Ramos (cell line): ENCODE measurements around the gene LDLRAD4.

Experiments
- in situ Hi-C: fragments of 300-500 bp; cut with MboI; formaldehyde crosslinking; loops from one replicate; pipeline ENCODE4 v1.14.3; 2022; ENCODE audit warnings: low sequenced_read_pairs; ENCODE audit not compliant: unreplicated experiment

Gene LDLRAD4

DNA sequence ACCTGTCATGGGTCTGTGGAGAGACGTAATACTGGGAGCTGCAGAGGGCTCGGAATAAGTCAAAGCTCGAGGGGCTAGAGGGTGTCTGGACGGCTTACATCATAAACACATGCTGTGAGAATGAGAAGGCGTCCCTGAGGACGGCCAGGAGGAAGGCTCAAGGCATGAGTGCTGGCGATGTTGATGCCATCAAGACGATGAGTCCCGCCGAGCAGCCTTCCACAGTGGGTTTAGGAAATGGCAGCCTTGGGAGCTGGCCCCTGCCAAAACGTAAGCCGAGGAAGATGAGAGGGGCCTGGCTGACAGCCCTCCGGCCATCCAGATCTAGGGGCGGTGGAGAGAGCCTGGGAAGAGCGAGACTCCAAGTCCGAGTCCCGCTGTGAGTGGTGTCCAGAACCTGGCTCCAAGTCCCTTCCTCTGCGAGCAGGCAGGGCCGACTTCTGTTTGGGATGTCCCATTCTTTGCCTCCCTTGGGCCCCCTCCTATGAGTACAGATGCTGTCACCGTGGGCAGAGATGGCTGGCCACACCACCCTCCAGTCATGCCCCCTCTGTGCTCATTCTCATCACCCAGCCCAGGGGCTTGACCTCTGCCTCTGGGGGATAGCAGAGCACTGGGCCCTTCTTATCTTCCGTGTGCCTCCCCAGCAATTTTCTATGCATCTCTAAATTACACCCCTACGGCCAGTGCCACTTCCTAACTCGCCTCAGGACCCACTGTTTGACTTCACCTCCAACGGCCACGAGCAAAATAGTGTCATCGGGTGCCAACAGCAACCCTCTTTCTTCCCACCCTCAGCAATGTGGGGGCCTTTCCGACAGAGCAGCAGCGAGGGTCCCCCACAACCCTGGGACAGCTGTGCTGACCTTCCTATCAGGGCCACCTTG is 332.1 kb downstream of the LDLRAD4 start:
- in situ Hi-C loops = loop anchor here (25.0 kb wide), 1 partner anchor 537 kb away; no protein-coding TSS in a partner anchor

DNA sequence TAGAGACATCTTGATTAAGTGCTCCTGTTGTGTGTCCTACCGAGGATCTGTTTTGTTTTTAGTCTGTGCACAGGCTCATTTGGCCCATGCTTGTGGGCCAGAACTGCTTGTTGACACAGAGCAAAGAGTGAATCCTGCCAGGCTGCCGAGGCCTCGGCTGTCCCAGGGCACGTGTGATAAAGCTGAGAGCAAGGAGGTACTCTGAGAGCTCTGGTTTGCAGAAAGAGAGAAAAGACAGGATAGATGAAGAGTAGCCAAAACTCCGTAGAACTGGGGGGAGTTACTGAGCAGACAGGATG is 332.7 kb downstream of the LDLRAD4 start:
- in situ Hi-C loops = loop anchor here (25.0 kb wide), 1 partner anchor 536 kb away; no protein-coding TSS in a partner anchor

DNA sequence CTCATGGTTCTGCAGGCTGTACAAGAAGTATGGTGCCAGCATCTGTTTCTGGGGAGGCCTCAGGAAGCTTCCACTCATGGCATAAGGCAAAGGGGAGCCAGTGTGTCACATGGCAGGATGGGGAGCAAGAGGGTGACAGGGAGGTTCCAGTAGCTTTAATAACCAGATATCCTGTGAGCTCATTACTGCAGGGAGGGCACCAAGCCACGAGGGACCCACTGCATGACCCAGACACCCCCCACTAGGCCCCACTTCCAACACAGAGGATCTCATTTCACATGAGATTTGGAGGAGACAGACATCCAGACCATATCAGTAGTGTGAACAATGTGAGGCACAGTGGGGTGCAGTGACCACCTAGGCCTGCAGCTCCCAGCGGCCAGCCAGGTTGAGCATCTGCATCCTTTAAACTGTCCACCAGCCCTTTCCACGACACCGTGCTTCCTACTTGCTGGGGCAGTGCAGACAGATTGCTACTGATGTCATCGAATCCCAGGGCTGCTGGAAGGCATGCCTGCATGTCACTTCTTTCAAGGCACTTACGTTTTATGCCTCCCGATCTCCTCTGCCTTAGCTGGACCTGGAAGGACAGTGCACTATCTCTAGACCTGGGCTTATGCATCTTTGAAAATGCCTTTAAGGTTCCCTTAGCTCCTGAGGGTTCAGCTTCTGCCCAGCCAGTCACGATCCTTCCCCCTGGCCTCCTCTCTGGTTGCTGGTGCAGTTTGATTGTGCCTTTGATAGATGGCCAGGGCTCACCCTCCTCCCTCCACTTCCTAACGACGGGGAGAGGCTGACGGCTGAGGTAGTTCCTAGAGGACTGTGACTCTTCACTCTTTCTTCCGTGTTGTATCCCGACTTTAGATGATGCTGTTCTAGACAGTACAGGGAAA is 333.5 kb downstream of the LDLRAD4 start:
- in situ Hi-C loops = loop anchor here (25.0 kb wide), 1 partner anchor 535 kb away; no protein-coding TSS in a partner anchor

DNA sequence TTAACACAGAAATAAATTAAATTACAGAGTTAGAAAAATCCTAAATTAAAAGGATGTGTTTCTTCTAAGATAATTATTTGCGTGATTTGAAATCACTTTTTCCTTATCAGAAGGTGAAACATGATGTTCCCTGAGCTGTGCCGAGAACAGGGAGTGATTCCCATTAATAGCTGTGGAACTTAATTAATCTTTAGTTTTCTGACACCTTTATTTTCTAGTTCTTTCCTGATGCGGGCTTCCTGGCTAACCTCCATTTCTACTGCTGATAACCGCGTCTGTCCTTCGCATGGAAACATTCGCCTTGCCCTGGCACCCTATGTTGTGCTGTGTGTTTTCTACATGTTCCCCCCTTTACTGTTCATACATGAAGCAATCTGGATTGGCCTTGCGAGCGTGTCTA is 334.9 kb downstream of the LDLRAD4 start:
- in situ Hi-C loops = loop anchor here (25.0 kb wide), 1 partner anchor 534 kb away; no protein-coding TSS in a partner anchor

- in situ Hi-C loops = loop anchor here (5.0 to 25.0 kb wide), 2 partner anchors 77 to 532 kb away; no protein-coding TSS in a partner anchor
Observed at GRCh38 chr18:13555192-13555591, 336.6 kb downstream of the LDLRAD4 start.

- in situ Hi-C loops = loop anchor here (5.0 to 25.0 kb wide), 2 partner anchors 76 to 531 kb away; no protein-coding TSS in a partner anchor
Observed at GRCh38 chr18:13555865-13556264, 337.3 kb downstream of the LDLRAD4 start.

DNA sequence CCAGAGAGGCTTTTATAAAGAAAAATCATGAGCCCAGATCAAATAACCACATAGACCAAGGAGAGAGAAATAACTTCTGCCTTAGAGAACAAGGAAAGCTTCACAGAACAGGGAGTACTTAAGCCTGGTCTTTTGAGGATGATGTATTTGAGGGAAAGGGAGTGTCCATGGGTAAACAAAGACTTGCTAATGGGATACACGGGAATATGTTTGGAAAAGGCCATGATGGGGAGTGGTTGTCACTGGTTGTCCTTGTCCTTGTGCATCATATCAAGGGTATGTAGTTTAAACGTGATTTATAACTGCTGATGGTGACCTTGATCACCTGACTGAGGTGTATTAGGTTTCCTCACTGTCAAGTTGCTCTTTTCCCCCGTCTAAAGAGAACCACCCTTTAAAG is 337.9 kb downstream of the LDLRAD4 start:
- in situ Hi-C loops = loop anchor here (5.0 to 25.0 kb wide), 2 partner anchors 76 to 531 kb away; no protein-coding TSS in a partner anchor

DNA sequence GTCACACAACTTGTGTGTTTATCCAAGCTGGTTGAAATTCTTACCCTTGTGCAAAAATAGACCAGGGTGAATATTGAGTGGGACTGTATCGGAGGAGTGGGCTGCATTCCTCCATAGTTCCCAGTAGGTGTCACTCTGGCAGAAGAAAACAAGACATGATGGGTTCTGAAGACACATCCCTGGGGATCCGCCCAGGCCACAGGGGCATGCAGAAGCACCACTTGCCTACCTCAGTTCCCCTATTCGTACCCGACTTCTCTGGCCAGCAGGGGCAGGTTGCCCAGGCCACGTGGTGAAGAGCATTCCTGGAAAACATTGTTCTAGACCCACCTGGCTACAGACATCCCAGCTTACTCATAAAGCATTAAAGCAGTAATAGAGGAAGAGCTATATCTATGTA is 339.6 kb downstream of the LDLRAD4 start:
- in situ Hi-C loops = loop anchor here (5.0 to 25.0 kb wide), 2 partner anchors 74 to 529 kb away; no protein-coding TSS in a partner anchor

- in situ Hi-C loops = loop anchor here (5.0 to 25.0 kb wide), 2 partner anchors 74 to 529 kb away; no protein-coding TSS in a partner anchor
Observed at GRCh38 chr18:13558790-13559189, 340.2 kb downstream of the LDLRAD4 start.

- in situ Hi-C loops = loop anchor here (5.0 to 25.0 kb wide), 2 partner anchors 73 to 528 kb away; no protein-coding TSS in a partner anchor
Observed at GRCh38 chr18:13559754-13560153, 341.2 kb downstream of the LDLRAD4 start.

DNA sequence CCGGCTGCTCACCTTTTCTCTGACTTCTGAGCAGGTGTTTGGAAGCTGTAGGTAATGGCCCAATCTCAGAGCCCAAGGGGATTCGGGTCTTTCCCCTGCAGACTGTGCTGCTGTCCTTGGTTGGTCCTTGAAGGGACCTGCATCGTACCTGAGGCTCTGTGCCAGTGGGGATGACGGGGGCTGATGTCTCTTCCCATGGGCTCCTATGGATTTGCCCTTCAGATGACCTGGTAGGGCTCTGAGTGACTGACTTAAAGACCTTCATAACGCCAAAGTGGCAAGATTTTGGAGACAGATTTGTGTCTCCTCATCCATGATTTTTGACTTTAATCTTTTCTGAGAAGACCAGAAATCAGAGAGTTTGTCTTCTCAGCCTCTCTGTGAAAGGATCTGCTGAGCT is 341.7 kb downstream of the LDLRAD4 start:
- in situ Hi-C loops = loop anchor here (25.0 kb wide), 1 partner anchor 527 kb away; no protein-coding TSS in a partner anchor

DNA sequence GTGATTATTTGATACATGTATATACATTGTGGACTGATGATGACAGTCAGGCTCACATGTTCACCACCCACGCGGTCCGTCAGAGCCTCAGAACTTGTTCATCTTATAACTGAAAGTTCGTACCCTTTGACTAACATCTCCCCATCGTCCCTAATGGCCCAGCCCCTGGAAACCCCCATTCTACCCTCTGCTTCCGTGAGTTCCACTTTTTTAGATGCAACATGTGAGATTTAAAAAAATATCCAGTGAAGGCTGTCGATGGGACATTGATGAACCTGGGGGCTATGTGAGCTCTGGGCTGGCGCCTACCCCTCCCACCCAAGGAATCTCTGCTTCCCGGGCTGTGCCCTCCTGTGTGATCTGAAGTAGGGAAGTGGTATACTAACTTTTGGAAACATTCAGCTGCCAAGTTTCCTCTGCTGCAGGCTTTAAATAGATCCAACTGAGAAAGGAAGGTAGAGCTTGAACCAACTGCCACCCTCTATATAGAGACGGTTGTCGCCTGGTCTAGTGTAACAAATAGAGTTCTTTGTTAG is 344.0 kb downstream of the LDLRAD4 start:
- in situ Hi-C loops = loop anchor here (25.0 kb wide), 1 partner anchor 525 kb away; no protein-coding TSS in a partner anchor

GRCh38 chr18:13563390-13563805 is 344.8 kb downstream of the LDLRAD4 start:
- in situ Hi-C loops = loop anchor here (25.0 kb wide), 1 partner anchor 524 kb away; no protein-coding TSS in a partner anchor

DNA sequence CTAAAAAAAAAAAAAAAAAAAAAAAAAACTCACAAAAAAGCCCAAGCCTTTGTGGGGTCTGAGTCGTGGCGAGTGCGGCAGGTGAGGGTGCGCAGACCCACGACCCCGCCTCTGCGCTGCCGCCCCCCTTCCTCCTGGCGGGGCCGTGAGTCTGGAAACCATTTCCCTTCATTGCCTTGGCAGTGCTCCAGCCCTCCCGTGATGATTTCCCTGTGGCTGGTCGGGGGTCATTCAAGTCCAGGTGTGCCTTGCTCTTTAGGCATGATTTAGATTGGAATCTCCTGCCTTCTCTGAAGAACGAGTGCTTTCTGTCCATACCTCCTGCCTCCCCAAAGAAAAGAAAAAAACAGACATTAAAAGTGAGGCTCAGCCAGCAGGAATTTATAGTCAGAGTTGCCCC is 346.0 kb downstream of the LDLRAD4 start:
- in situ Hi-C loops = loop anchor here (25.0 kb wide), 1 partner anchor 523 kb away; no protein-coding TSS in a partner anchor

DNA sequence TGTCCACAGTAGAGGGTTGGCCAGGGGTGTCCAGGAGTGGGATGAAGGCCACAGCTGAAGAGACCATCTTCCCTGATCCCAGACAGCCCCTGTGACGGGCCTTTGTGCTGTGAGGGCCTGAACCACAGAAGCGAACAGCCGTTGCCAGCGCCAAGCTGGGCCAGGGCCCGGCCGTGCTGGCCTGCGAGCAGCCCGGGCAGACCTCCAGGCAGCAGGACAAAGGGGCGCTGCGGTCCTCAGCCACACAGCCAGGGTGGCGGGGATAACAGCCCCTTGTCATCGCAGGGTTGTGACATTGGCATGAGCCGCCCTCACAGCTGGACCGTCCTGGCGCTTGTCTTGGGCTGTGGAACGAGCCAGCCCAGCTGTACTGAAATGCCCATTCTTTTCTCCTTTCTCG is 346.7 kb downstream of the LDLRAD4 start:
- in situ Hi-C loops = loop anchor here (25.0 kb wide), 1 partner anchor 522 kb away; no protein-coding TSS in a partner anchor

GRCh38 chr18:13566941-13567746 is 348.6 kb downstream of the LDLRAD4 start:
- in situ Hi-C loops = loop anchor here (25.0 kb wide), 1 partner anchor 520 kb away; no protein-coding TSS in a partner anchor

DNA sequence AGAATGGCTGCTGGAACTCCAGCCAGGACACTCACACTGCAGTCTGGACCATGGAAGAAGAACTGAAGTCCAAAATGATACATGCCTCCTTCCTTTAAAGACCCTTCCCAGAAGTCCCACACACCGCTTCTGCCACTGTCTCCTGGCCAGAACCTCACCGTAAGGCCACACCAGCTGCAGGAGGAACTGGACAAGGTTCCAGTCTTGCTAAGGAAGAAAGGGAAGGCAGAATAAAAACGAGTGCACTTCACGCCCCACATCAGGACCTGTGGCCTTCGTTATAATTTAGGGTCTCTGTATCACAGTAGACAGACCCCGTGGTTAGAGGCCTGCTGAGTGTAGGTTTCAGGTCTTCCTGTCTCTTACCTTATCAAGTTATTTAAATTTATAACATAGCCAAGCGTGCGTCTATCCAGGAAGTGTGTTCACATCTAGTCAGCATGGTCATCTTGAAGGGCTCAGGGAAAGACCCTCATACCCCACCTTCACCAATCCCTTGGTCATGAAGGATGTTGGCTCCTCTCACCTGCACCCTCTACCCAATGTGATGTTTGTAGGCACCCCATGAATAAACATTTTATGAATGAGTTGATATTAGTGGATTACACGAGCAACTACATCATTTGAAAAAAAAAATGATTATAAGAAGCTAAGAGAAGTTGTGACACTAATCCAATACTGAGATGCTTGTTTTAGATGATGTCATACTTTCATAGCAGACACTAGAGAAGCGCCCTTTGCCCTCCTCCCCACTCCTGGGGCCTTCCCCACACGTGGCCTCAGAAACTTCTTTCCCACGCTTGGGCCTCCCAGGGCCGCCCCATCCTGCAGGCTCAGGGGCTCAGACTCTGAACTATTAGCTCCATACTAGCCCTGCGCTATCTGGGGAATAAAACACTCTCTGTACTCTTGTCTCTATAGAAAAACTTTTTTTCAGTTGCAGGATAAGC is 350.2 kb downstream of the LDLRAD4 start:
- in situ Hi-C loops = loop anchor here (25.0 kb wide), 1 partner anchor 519 kb away; no protein-coding TSS in a partner anchor

DNA sequence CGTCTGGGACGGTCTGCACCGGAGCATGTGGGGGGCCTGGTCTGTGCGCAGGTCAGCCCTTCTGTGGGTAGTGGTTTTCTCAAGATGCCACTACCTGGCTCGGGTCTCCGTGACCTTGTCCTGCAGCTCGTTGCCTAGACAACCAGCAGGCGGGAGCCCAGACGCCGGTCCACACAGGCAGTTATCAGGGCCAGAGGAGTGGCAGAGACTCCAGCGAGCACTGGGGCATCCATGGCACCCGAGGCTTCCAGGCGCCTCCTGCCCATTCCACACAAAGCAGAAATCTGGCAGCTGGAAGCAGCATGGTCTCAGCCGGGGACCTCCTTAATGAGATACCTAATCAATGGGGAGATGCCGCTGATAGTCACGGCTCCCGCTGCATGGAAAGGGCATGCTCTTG is 351.7 kb downstream of the LDLRAD4 start:
- in situ Hi-C loops = loop anchor here (25.0 kb wide), 1 partner anchor 517 kb away; no protein-coding TSS in a partner anchor
